HCT116 (cell line): ENCODE measurements around the gene CDS1.

Source experiments
- EZH2 ChIP-seq: fragments of 200-600 bp; sonication (generic); IDR thresholded peaks from 2 replicates; pipeline ENCODE4 v1.6.1; 2017; ENCODE audit warnings: antibody characterized with exemption, mixed run types
- SP1 ChIP-seq: IDR thresholded peaks from 2 replicates; pipeline ENCODE4 v1.6.1; 2012; ENCODE audit warnings: low read depth
- ZFX ChIP-seq: fragments of 450-650 bp; IDR thresholded peaks from 2 replicates; pipeline ENCODE4 v1.6.1; 2017
- TF ChIP-seq, protein P1 (sequence below): IDR thresholded peaks from 2 replicates; pipeline ENCODE4 v1.6.1; 2012

DNA sequence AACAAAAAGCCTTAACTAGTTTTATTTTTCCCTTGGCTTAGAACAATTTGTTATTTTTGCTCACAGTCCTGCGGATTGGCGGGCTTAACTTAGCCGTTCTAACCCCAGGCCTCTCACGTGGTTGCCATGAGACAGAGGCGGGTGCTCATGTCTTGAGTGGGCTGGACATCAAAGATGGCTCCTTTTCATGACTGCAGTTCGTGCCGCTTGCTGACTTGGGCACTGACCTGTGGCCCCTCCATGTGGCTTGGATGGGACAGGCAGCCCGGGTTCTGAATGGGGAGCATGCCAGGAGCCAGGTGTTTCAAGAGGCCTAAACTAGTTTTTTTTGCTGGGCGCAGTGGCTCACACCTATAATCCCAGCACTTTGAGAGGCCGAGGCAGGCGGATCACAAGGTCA is 40.7 kb downstream of the CDS1 start:
- TF ChIP-seq ZFX (no peak), SP1 (no peak), EZH2 (no peak)
- TF ChIP-seq, protein P1, sequence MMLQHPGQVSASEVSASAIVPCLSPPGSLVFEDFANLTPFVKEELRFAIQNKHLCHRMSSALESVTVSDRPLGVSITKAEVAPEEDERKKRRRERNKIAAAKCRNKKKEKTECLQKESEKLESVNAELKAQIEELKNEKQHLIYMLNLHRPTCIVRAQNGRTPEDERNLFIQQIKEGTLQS, result no peak
